Liver (tissue), 9 donors: ENCODE measurements around the gene TMPRSS6. TPM values are rescaled to one million over a fixed set of nuclear protein-coding genes. Genes with fewer than 3 reads are reported as not detected.
A peak's percentile ranks its signal among the peaks of the same experiment; 100 is the strongest.

ENCODE experiments used
- DNase-seq: peaks from one replicate; pipeline ENCODE4 v3.0.0-alpha.2; 2017; ENCODE audit warnings: low spot score
- H3K27ac ChIP-seq, 2 donors: one replicate each; pipeline ENCODE4 v1.7.0; 2013; ENCODE audit warnings: inconsistent platforms in 2 of 2, low read length in 2 of 2, control low read depth in 1 of 2, low read depth in 1 of 2, mild to moderate bottlenecking in 1 of 2
- H3K27me3 ChIP-seq, 4 donors: one replicate each; pipeline versions ENCODE4 v1.6.1 to v1.7.0; 2013; ENCODE audit warnings: low read length in 3 of 4, inconsistent platforms in 1 of 4, mild to moderate bottlenecking in 1 of 4, moderate library complexity in 1 of 4; ENCODE audit not compliant: control insufficient read depth in 4 of 4, insufficient read depth in 4 of 4
- H3K36me3 ChIP-seq, 4 donors: one replicate each; pipeline versions ENCODE4 v1.6.1 to v1.7.0; 2013; ENCODE audit warnings: low read length in 3 of 4, mild to moderate bottlenecking in 3 of 4, low read depth in 1 of 4, moderate library complexity in 1 of 4; ENCODE audit not compliant: control insufficient read depth in 4 of 4, insufficient read depth in 3 of 4
- H3K4me1 ChIP-seq, 4 donors: one replicate each; pipeline versions ENCODE4 v1.6.1 to v1.7.0; 2013; ENCODE audit warnings: low read length in 3 of 4, mild to moderate bottlenecking in 3 of 4, moderate library complexity in 1 of 4; ENCODE audit not compliant: control insufficient read depth in 4 of 4, insufficient read depth in 4 of 4
- H3K4me3 ChIP-seq, 3 donors: one replicate each; pipeline versions ENCODE4 v1.6.1 to v1.7.0; 2013; ENCODE audit warnings: low read length in 3 of 3, control low read depth in 1 of 3, low read depth in 1 of 3, mild to moderate bottlenecking in 1 of 3
- H3K9ac ChIP-seq, 2 donors: one replicate each; pipeline ENCODE4 v1.7.0; 2013; ENCODE audit warnings: low read length in 2 of 2, mild to moderate bottlenecking in 2 of 2, moderate library complexity in 2 of 2, control low read depth in 1 of 2, low read depth in 1 of 2
- H3K9me3 ChIP-seq, 4 donors: one replicate each; pipeline versions ENCODE4 v1.6.1 to v1.7.0; 2013; ENCODE audit warnings: low read length in 3 of 4; ENCODE audit not compliant: control insufficient read depth in 4 of 4
- ATF3 ChIP-seq: IDR thresholded peaks from 2 replicates; pipeline ENCODE4 v1.6.1; 2016; ENCODE audit warnings: antibody characterized with exemption
- CTCF ChIP-seq: fragments of 150-350 bp; IDR thresholded peaks from 2 replicates; pipeline ENCODE4 v1.5.1; 2017; ENCODE audit warnings: improper control_type of control experiment, low read depth, low read length; ENCODE audit not compliant: missing input control
- EGR1 ChIP-seq, 2 donors: IDR thresholded peaks; 2 replicates each; pipeline ENCODE4 v1.6.1; 2016 to 2018; ENCODE audit warnings: antibody characterized with exemption in 2 of 2, low read depth in 2 of 2
- FOXA1 ChIP-seq: IDR thresholded peaks from 2 replicates; pipeline ENCODE4 v1.6.1; 2016; ENCODE audit warnings: antibody characterized with exemption
- FOXA2 ChIP-seq: IDR thresholded peaks from 2 replicates; pipeline ENCODE4 v1.6.1; 2016; ENCODE audit warnings: antibody characterized with exemption
- GABPA ChIP-seq, 2 donors: IDR thresholded peaks in 1 of 2; conservative IDR thresholded peaks in 1 of 2; 2 replicates each; pipeline ENCODE4 v1.6.1; 2016; ENCODE audit warnings: antibody characterized with exemption in 2 of 2, mild to moderate bottlenecking in 1 of 2, moderate library complexity in 1 of 2
- HNF4A ChIP-seq, 2 donors: conservative IDR thresholded peaks; 2 replicates each; pipeline ENCODE4 v1.6.1; 2016; ENCODE audit warnings: antibody characterized with exemption in 2 of 2, mild to moderate bottlenecking in 2 of 2
- HNF4G ChIP-seq: IDR thresholded peaks from 2 replicates; pipeline ENCODE4 v1.6.1; 2016; ENCODE audit warnings: antibody characterized with exemption
- JUND ChIP-seq, 2 donors: IDR thresholded peaks; 2 replicates each; pipeline ENCODE4 v1.6.1; 2016; ENCODE audit warnings: antibody characterized with exemption in 2 of 2
- NR2F2 ChIP-seq: IDR thresholded peaks from 2 replicates; pipeline ENCODE4 v1.6.1; 2016; ENCODE audit warnings: antibody characterized with exemption
- RAD21 ChIP-seq, 2 donors: IDR thresholded peaks; 2 replicates each; pipeline ENCODE4 v1.6.1; 2016; ENCODE audit warnings: antibody characterized with exemption in 2 of 2, mild to moderate bottlenecking in 2 of 2
- SP1 ChIP-seq: IDR thresholded peaks from 2 replicates; pipeline ENCODE4 v1.6.1; 2018; ENCODE audit warnings: antibody characterized with exemption, mild to moderate bottlenecking
- TAF1 ChIP-seq: conservative IDR thresholded peaks from 2 replicates; pipeline ENCODE4 v1.6.1; 2016; ENCODE audit warnings: antibody characterized with exemption, mild to moderate bottlenecking
- ZBTB33 ChIP-seq: IDR thresholded peaks from 2 replicates; pipeline ENCODE4 v1.6.1; 2016; ENCODE audit warnings: antibody characterized with exemption
- WGBS: extraction: QIAGEN DNeasy Blood & Tissue Kit; methylation state at CpG from one replicate; pipeline ENCODE4 v1.1.7; 2013; 5-methylcytosine and 5-hydroxymethylcytosine counted together
- polyA plus RNA-seq, 2 donors: library from polyadenylated mRNA; stranded (reverse) in 1 of 2; unstranded in 1 of 2; fragments of 200-250 nt in 1 of 2; fragments of >200 nt in 1 of 2; fragmentation: Nextera tagmentation in 1 of 2; extraction: Ambion mirVana in 1 of 2; gene quantifications; one replicate each; pipeline versions ENCODE4 v1.2.1 to v1.2.3, GENCODE V29; 2013 to 2015
- total RNA-seq, 2 donors: library from RNA; depleted of rRNA; stranded (reverse); fragments of >200 nt; gene quantifications; one replicate each; pipeline ENCODE4 v1.2.3, GENCODE V29; 2014
- TF ChIP-seq, protein P1 (sequence below): IDR thresholded peaks from 2 replicates; pipeline ENCODE4 v1.6.1; 2016; ENCODE audit warnings: antibody characterized with exemption, mild to moderate bottlenecking
- TF ChIP-seq, protein P2 (sequence below): IDR thresholded peaks from 2 replicates; pipeline ENCODE4 v1.6.1; 2016; ENCODE audit warnings: antibody characterized with exemption
- donor health status: healthy.
- donor health status: healthy.
- donor health status: healthy.
- donor health status: healthy.
- donor health status: healthy.

TMPRSS6 gene
- total and polyA plus RNA-seq, 4 donors: 12.6 to 47.1 (median 39.9) TPM

DNA sequence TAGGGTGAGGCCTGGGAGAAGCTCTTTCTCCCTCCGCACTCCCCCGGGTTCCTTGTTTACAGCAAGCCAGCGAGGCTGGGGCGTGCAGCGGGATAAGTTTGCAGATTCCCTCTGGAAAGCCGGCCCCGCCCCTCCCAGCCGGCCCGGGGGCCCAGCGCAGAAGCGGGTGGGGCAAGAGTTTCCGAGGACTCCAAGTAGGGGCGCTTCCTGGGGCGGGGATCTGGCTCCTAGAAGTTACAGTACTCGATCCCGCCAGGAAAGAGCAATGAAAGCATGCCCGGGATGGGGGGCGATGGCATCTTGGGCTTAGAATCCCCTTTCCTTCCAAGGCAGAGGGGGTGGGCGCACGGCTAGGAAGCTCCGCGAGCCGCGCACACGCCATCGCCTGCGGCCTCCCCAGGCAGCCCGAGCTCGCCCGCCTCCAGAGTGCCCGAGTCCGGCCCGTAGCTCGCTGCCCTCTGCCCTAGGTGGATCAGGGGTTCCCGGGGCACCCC lies 90.7 kb downstream of the TMPRSS6 start:
- Histone ChIP-seq H3K4me3 (peak overlapping the region; percentile 60 to 91 (median 89)), H3K9me3 (no peaks in the 10 kb centered on the region), H3K4me1 (peaks cover 15 to 80% (median 69%) of the 10 kb centered on the region in 4 donors), H3K36me3 (peaks cover 0 to 5% (median 0%) of the 10 kb centered on the region in 4 donors), H3K9ac (peak overlapping the region; percentile 30 to 64), H3K27me3 (no peaks in the 10 kb centered on the region), H3K27ac (peak overlapping the region; percentile 80 to 86)
- DNase-seq: peak; percentile 70
- no peak for TF ChIP-seq SP1
- TF ChIP-seq ATF3: no peak
- TF ChIP-seq TAF1: no peak
- TF ChIP-seq, protein P1, sequence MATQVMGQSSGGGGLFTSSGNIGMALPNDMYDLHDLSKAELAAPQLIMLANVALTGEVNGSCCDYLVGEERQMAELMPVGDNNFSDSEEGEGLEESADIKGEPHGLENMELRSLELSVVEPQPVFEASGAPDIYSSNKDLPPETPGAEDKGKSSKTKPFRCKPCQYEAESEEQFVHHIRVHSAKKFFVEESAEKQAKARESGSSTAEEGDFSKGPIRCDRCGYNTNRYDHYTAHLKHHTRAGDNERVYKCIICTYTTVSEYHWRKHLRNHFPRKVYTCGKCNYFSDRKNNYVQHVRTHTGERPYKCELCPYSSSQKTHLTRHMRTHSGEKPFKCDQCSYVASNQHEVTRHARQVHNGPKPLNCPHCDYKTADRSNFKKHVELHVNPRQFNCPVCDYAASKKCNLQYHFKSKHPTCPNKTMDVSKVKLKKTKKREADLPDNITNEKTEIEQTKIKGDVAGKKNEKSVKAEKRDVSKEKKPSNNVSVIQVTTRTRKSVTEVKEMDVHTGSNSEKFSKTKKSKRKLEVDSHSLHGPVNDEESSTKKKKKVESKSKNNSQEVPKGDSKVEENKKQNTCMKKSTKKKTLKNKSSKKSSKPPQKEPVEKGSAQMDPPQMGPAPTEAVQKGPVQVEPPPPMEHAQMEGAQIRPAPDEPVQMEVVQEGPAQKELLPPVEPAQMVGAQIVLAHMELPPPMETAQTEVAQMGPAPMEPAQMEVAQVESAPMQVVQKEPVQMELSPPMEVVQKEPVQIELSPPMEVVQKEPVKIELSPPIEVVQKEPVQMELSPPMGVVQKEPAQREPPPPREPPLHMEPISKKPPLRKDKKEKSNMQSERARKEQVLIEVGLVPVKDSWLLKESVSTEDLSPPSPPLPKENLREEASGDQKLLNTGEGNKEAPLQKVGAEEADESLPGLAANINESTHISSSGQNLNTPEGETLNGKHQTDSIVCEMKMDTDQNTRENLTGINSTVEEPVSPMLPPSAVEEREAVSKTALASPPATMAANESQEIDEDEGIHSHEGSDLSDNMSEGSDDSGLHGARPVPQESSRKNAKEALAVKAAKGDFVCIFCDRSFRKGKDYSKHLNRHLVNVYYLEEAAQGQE: no peak
- no peak for TF ChIP-seq EGR1 (IDR thresholded peaks at IDR 0.05; ENCODE audit: low read depth in 2 of 2)
- TF ChIP-seq CTCF: no peak
- TF ChIP-seq FOXA1: no peak
- no peak for TF ChIP-seq NR2F2
- no peak for TF ChIP-seq ZBTB33
- TF ChIP-seq HNF4G: no peak
- TF ChIP-seq, protein P2, sequence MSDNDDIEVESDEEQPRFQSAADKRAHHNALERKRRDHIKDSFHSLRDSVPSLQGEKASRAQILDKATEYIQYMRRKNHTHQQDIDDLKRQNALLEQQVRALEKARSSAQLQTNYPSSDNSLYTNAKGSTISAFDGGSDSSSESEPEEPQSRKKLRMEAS: no peak
- no peak for TF ChIP-seq JUND (IDR thresholded peaks at IDR 0.05)
- no peak for TF ChIP-seq RAD21 (IDR thresholded peaks at IDR 0.05)
- TF ChIP-seq HNF4A (conservative IDR thresholded peaks at IDR 0.05): no peak
- TF ChIP-seq GABPA (IDR thresholded peaks at IDR 0.05 in 1 of 2, conservative IDR thresholded peaks at IDR 0.05 in 1 of 2): no peak
- no peak for TF ChIP-seq FOXA2
- WGBS: under 1% methylated on average over 35 of the region's 35 CpGs
